IMR-90 (cell line): ENCODE measurements around the gene MRTFA. TPM values are rescaled to one million over a fixed set of nuclear protein-coding genes. Genes with fewer than 3 reads are reported as not detected.

Experiments
- ATAC-seq: fragments of 200-7000 bp; cut with Tn5 transposase; 2 replicates; pipeline ENCODE4 v1.9.1; 2020; ENCODE audit warnings: low read depth, mild to moderate bottlenecking, moderate library complexity
- BruUV-seq: library from RNA; stranded (reverse); fragments of 400-500 nt; replicated peaks from 2 replicates; lab custom pipeline; 2021; lab: Mats Ljungman, UMichigan
- CTCF ChIA-PET: fragments of 300-600 bp; formaldehyde crosslinking; extraction: SDS; loops from one replicate; lab custom pipeline; 2021; ENCODE audit warnings: antibody characterized with exemption; lab: Yijun Ruan, JAX
- POLR2A ChIA-PET: fragments of 300-600 bp; sonication (Branson Sonifier 250); formaldehyde crosslinking; loops from one replicate; lab custom pipeline; 2022; ENCODE audit warnings: antibody characterized with exemption; ENCODE audit not compliant: unreplicated experiment; lab: Charles Lee
- DNase-seq: peaks from one replicate; pipeline ENCODE4 v3.0.0; 2013
- H2AFZ ChIP-seq: replicated peaks from 2 replicates; pipeline ENCODE3; 2013; ENCODE audit warnings: low read length, mild to moderate bottlenecking; ENCODE audit not compliant: poor library complexity
- H2AK5ac ChIP-seq: 2 replicates; pipeline ENCODE4 v1.6.1; 2013; ENCODE audit warnings: low read depth, low read length, inconsistent platforms
- H2AK9ac ChIP-seq: replicated peaks from 2 replicates; pipeline ENCODE3; 2013; ENCODE audit warnings: mild to moderate bottlenecking, low read depth, low read length, moderate library complexity; ENCODE audit not compliant: poor library complexity
- H2BK120ac ChIP-seq: 2 replicates; pipeline ENCODE4 v1.6.1; 2013; ENCODE audit warnings: low read depth, low read length, inconsistent platforms
- H2BK15ac ChIP-seq: 3 replicates; pipeline ENCODE4 v1.6.1; 2013; ENCODE audit warnings: low read depth, low read length, inconsistent platforms
- H2BK20ac ChIP-seq: 2 replicates; pipeline ENCODE4 v1.6.1; 2013; ENCODE audit warnings: low read depth, mild to moderate bottlenecking, inconsistent platforms, low read length, moderate library complexity
- H2BK5ac ChIP-seq: 2 replicates; pipeline ENCODE4 v1.6.1; 2013; ENCODE audit warnings: mild to moderate bottlenecking, low read depth, low read length, inconsistent platforms; ENCODE audit not compliant: poor library complexity, severe bottlenecking
- H3K14ac ChIP-seq: replicated peaks from 2 replicates; pipeline ENCODE4 v1.6.1; 2013; ENCODE audit warnings: low read depth, low read length, inconsistent platforms
- H3K18ac ChIP-seq: 2 replicates; pipeline ENCODE4 v1.6.1; 2013; ENCODE audit warnings: low read depth, low read length, control low read depth
- H3K23ac ChIP-seq: 2 replicates; pipeline ENCODE4 v1.6.1; 2013; ENCODE audit warnings: low read depth, low read length, inconsistent platforms
- H3K27ac ChIP-seq: 2 replicates; pipeline ENCODE4 v1.5.1; 2013; ENCODE audit warnings: mild to moderate bottlenecking, control low read depth, low read length; ENCODE audit not compliant: insufficient read depth
- H3K27me3 ChIP-seq: 2 replicates; pipeline ENCODE4 v1.6.1; 2013; ENCODE audit warnings: low read length; ENCODE audit not compliant: control insufficient read depth, insufficient read depth
- H3K36me3 ChIP-seq: 2 replicates; pipeline ENCODE4 v1.6.1; 2013; ENCODE audit warnings: low read length, mixed read lengths; ENCODE audit not compliant: control insufficient read depth, insufficient read depth
- H3K4ac ChIP-seq: 2 replicates; pipeline ENCODE4 v1.6.1; 2013; ENCODE audit warnings: low read depth, low read length, inconsistent platforms
- H3K4me1 ChIP-seq: 2 replicates; pipeline ENCODE4 v1.6.1; 2013; ENCODE audit warnings: low read length, mixed read lengths; ENCODE audit not compliant: control insufficient read depth, insufficient read depth
- H3K4me2 ChIP-seq: 2 replicates; pipeline ENCODE4 v1.6.1; 2013; ENCODE audit warnings: low read depth, mild to moderate bottlenecking, control low read depth, low read length, moderate library complexity
- H3K4me3 ChIP-seq: 2 replicates; pipeline ENCODE4 v1.5.1; 2013; ENCODE audit warnings: low read depth, mild to moderate bottlenecking, control low read depth, low read length, moderate library complexity; ENCODE audit not compliant: insufficient read depth
- H3K56ac ChIP-seq: 2 replicates; pipeline ENCODE4 v1.6.1; 2013; ENCODE audit warnings: low read length, inconsistent platforms; ENCODE audit not compliant: insufficient read depth; ENCODE audit errors: extremely low read depth
- H3K79me1 ChIP-seq, 2 experiments: 2 replicates each; pipeline ENCODE4 v1.6.1; 2013; ENCODE audit warnings: low read length in 2 of 2, inconsistent platforms in 1 of 2, low read depth in 1 of 2
- H3K9ac ChIP-seq: 2 replicates; pipeline ENCODE4 v1.6.1; 2013; ENCODE audit warnings: low read depth, low read length, control low read depth
- H3K9me1 ChIP-seq: 2 replicates; pipeline ENCODE4 v1.6.1; 2013; ENCODE audit warnings: low read length, inconsistent platforms; ENCODE audit not compliant: insufficient read depth
- H3K9me3 ChIP-seq: 2 replicates; pipeline ENCODE4 v1.6.1; 2013; ENCODE audit warnings: low read length; ENCODE audit not compliant: control insufficient read depth, insufficient read depth
- H4K20me1 ChIP-seq: 2 replicates; pipeline ENCODE4 v1.6.1; 2013; ENCODE audit warnings: low read length, inconsistent platforms; ENCODE audit not compliant: insufficient read depth
- H4K5ac ChIP-seq: 2 replicates; pipeline ENCODE4 v1.6.1; 2013; ENCODE audit warnings: mild to moderate bottlenecking, low read depth, low read length, control low read depth
- H4K8ac ChIP-seq, 2 experiments: 2 replicates each; pipeline ENCODE4 v1.6.1; 2013; ENCODE audit warnings: low read depth in 2 of 2, low read length in 2 of 2, control low read depth in 1 of 2, inconsistent platforms in 1 of 2
- H4K91ac ChIP-seq: 2 replicates; pipeline ENCODE4 v1.6.1; 2013; ENCODE audit warnings: low read depth, low read length, inconsistent platforms; ENCODE audit not compliant: insufficient read depth
- BHLHE40 ChIP-seq: fragments of 150-350 bp; IDR thresholded peaks from 2 replicates; pipeline ENCODE4 v1.6.1; 2016; ENCODE audit warnings: mild to moderate bottlenecking, low read depth, low read length
- CHD1 ChIP-seq: IDR thresholded peaks from 2 replicates; pipeline ENCODE4 v1.6.1; 2012; ENCODE audit warnings: low read depth, low read length, improper control_type of control experiment
- FOS ChIP-seq: fragments of 150-350 bp; IDR thresholded peaks from 2 replicates; pipeline ENCODE4 v1.6.1; 2016; ENCODE audit warnings: low read depth, low read length
- MXI1 ChIP-seq: IDR thresholded peaks from 2 replicates; pipeline ENCODE4 v1.6.1; 2012; ENCODE audit warnings: low read depth, mild to moderate bottlenecking, low read length, moderate library complexity, borderline replicate concordance
- POLR2A ChIP-seq: IDR thresholded peaks from 2 replicates; pipeline ENCODE4 v1.6.1; 2012; ENCODE audit warnings: mild to moderate bottlenecking, low read depth, low read length
- RAD21 ChIP-seq: IDR thresholded peaks from 2 replicates; pipeline ENCODE4 v1.6.1; 2012; ENCODE audit warnings: low read length, improper control_type of control experiment
- RCOR1 ChIP-seq: IDR thresholded peaks from 2 replicates; pipeline ENCODE4 v1.6.1; 2012; ENCODE audit warnings: mild to moderate bottlenecking, low read length, improper control_type of control experiment; ENCODE audit not compliant: insufficient replicate concordance
- RFX5 ChIP-seq: IDR thresholded peaks from 2 replicates; pipeline ENCODE4 v1.8.0; 2012; ENCODE audit warnings: low read depth, mild to moderate bottlenecking, low read length, moderate library complexity
- SMC3 ChIP-seq: fragments of 150-350 bp; IDR thresholded peaks from 2 replicates; pipeline ENCODE4 v1.6.1; 2016; ENCODE audit warnings: low read depth, mild to moderate bottlenecking, antibody characterized with exemption, low read length, moderate library complexity
- WGBS, 2 experiments: methylation state at CpG; one replicate each; pipeline versions ENCODE4 v1.1.5 to v1.1.7; 2013; ENCODE audit warnings: missing lambda C conversion rate in 2 of 2; ENCODE audit not compliant: insufficient read length in 1 of 2; ENCODE audit errors: extremely low coverage in 2 of 2; 5-methylcytosine and 5-hydroxymethylcytosine counted together
- dilution Hi-C: fragments of 300-500 bp; cut with HindIII; formaldehyde crosslinking; loops from one replicate; pipeline ENCODE4 v1.14.3; 2018; ENCODE audit warnings: low sequenced_read_pairs; ENCODE audit not compliant: unreplicated experiment
- in situ Hi-C: fragments of 300-500 bp; cut with MboI; formaldehyde crosslinking; loops from 3 replicates; pipeline ENCODE4 v1.14.3; 2019; ENCODE audit warnings: low sequenced_read_pairs, inconsistent platforms, mixed read lengths
- intact Hi-C: fragments of 100-400 bp; cut with micrococcal nuclease; formaldehyde crosslinking; loops from 2 replicates; pipeline ENCODE4 v1.10.0; 2022
- polyA plus RNA-seq, 3 experiments: library from polyadenylated mRNA; depleted of rRNA; stranded (reverse); fragments of >200 nt; gene quantifications; 2 replicates each; pipeline ENCODE4 v1.2.3, GENCODE V29; 2012; ENCODE audit warnings: low replicate concordance in 1 of 3
- total RNA-seq: library from RNA; depleted of rRNA; stranded (reverse); fragments of >200 nt; gene quantifications from 2 replicates; pipeline ENCODE4 v1.2.3, GENCODE V29; 2012
- TF ChIP-seq, protein P1 (sequence below): fragments of 150-350 bp; IDR thresholded peaks from 2 replicates; pipeline ENCODE4 v1.6.1; 2017; ENCODE audit warnings: mild to moderate bottlenecking, antibody characterized with exemption, low read length, low read depth
- TF ChIP-seq, protein P2 (sequence below): fragments of 150-350 bp; IDR thresholded peaks from 2 replicates; pipeline ENCODE4 v1.6.1; 2016; ENCODE audit warnings: low read depth, mild to moderate bottlenecking, low read length, moderate library complexity, borderline replicate concordance
- TF ChIP-seq, protein P3 (sequence below): conservative IDR thresholded peaks from 2 replicates; pipeline ENCODE4 v1.5.1; 2012; ENCODE audit warnings: mild to moderate bottlenecking, low read depth, low read length, improper control_type of control experiment

MRTFA gene
- total and polyA plus RNA-seq, 2 of the 4 experiments (the other 2 are of a cell fraction), result 12.5 to 17.2 TPM

DNA sequence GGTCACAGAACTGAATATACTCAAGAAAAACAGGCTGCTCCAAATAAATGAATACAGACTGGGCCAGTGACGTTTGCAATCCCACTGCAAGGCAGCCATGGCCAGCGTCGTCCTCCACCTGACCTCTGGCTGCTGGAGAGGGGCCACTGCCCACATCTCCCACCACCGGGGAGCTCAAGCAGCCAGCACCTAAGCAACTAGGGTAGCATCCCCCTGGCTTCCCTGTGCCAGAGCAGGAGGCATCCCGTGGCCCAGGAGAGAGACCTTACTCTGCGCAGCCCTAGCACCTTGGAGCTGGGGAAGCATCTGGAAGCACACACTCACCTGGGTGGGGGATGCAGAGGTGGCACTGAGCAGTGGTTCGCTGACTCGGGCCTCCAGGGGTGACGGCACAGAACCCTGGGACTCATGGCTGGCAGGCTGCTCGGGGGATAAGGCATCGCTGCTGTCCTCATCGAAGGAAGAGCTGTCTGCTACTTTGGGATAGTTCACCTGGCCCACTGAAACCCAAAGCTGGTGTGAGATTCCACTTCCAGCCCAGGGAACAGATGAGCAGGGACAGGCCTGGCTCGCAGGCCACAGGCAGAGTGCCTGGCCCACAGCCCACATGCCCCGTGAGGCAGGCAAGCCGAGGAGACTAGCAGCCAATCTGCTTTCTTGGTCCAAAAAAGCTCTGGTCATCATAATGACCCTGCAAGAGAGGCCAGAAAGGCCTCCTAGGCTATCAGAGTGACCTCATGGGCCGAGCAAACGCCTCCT, 212.5 kb downstream of the MRTFA start:
- Histone ChIP-seq H4K5ac (no peak overlapping the region), H2AFZ (no peak overlapping the region), H3K4me3 (no peak overlapping the region), H3K18ac (no peak overlapping the region), H3K27me3 (no peaks in the 10 kb centered on the region), H2BK5ac (no peak overlapping the region), H3K9ac (no peak overlapping the region), H3K9me3 (no peaks in the 10 kb centered on the region), H3K27ac (no peak overlapping the region), H2AK9ac (no peak overlapping the region), H2AK5ac (no peak overlapping the region), H2BK20ac (no peak overlapping the region), H4K8ac (no peak overlapping the region), H3K4me2 (no peak overlapping the region), H3K9me1 (peaks cover 16% of the 10 kb centered on the region), H3K36me3 (peaks cover 85% of the 10 kb centered on the region), H2BK120ac (no peak overlapping the region), H3K4ac (no peak overlapping the region), H3K23ac (no peak overlapping the region), H3K4me1 (peaks cover 4% of the 10 kb centered on the region; the same call in 1 of the 2 replicates), H2BK15ac (no peak overlapping the region), H3K79me1 (peaks cover 15 to 87% of the 10 kb centered on the region in 2 experiments; a peak in 3 of 4 replicates), H3K56ac (no peak overlapping the region), H4K91ac (no peak overlapping the region), H4K20me1 (peaks cover 40% of the 10 kb centered on the region), H3K14ac (no peak overlapping the region)
- dilution Hi-C loops, result no loop called here
- no peak for DNase-seq
- TF ChIP-seq, protein P1, sequence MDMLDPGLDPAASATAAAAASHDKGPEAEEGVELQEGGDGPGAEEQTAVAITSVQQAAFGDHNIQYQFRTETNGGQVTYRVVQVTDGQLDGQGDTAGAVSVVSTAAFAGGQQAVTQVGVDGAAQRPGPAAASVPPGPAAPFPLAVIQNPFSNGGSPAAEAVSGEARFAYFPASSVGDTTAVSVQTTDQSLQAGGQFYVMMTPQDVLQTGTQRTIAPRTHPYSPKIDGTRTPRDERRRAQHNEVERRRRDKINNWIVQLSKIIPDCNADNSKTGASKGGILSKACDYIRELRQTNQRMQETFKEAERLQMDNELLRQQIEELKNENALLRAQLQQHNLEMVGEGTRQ, result no peak
- TF ChIP-seq, protein P2, sequence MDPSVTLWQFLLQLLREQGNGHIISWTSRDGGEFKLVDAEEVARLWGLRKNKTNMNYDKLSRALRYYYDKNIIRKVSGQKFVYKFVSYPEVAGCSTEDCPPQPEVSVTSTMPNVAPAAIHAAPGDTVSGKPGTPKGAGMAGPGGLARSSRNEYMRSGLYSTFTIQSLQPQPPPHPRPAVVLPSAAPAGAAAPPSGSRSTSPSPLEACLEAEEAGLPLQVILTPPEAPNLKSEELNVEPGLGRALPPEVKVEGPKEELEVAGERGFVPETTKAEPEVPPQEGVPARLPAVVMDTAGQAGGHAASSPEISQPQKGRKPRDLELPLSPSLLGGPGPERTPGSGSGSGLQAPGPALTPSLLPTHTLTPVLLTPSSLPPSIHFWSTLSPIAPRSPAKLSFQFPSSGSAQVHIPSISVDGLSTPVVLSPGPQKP, result no peak
- TF ChIP-seq FOS, result no peak
- no peak for TF ChIP-seq RCOR1
- no peak for TF ChIP-seq CHD1
- TF ChIP-seq POLR2A, result no peak
- TF ChIP-seq, protein P3, sequence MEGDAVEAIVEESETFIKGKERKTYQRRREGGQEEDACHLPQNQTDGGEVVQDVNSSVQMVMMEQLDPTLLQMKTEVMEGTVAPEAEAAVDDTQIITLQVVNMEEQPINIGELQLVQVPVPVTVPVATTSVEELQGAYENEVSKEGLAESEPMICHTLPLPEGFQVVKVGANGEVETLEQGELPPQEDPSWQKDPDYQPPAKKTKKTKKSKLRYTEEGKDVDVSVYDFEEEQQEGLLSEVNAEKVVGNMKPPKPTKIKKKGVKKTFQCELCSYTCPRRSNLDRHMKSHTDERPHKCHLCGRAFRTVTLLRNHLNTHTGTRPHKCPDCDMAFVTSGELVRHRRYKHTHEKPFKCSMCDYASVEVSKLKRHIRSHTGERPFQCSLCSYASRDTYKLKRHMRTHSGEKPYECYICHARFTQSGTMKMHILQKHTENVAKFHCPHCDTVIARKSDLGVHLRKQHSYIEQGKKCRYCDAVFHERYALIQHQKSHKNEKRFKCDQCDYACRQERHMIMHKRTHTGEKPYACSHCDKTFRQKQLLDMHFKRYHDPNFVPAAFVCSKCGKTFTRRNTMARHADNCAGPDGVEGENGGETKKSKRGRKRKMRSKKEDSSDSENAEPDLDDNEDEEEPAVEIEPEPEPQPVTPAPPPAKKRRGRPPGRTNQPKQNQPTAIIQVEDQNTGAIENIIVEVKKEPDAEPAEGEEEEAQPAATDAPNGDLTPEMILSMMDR, result no peak
- no peak for TF ChIP-seq BHLHE40
- TF ChIP-seq MXI1, result no peak
- no peak for TF ChIP-seq RFX5
- TF ChIP-seq RAD21, result no peak
- no peak for TF ChIP-seq SMC3
- WGBS, 2 experiments, result 98% methylated on average over 7 of the region's 17 CpGs; no CpG with 5 or more reads in 1 of the 2 experiments
- ATAC-seq, result no peak
- ChIA-PET CTCF (no interaction called here), POLR2A (no interaction called here)
- no TSS peak for BruUV-seq
- intact Hi-C loops, result no loop called here
- in situ Hi-C loops, result no loop called here
